Cardiac septum (tissue), 1 donor: ENCODE results near the gene NPW. TPM values are rescaled to one million over a fixed set of nuclear protein-coding genes. Genes with fewer than 3 reads are reported as not detected.

Source experiments
- DNase-seq: peaks from one replicate; pipeline ENCODE4 v3.0.0-alpha.2; 2020; ENCODE audit warnings: low spot score
- intact Hi-C: fragments of 100-400 bp; cut with DNase I; formaldehyde crosslinking; loops from one replicate; pipeline ENCODE4 v1.14.0; 2022
- long read RNA-seq: library from polyadenylated mRNA; unstranded; transcript quantifications from one replicate; pipeline ENCODE4 v2.0.0, GENCODE V29; 2021
- total RNA-seq: library from RNA; stranded (reverse); fragmentation: NEBNext Ultra II Directional; extraction: Animal tissue kit (Norgen Biotek cat#: 25700); gene quantifications from one replicate; pipeline ENCODE4 v1.2.1, GENCODE V29; 2021
- donor health status: DM: no; HTN: no; CAD: no.

The NPW gene
- total RNA-seq = not detected
- long read RNA-seq, partial matches to known transcripts = 0 of 1 reads
- long read RNA-seq, other reads (novel, unspliced or antisense) = 1 of 1 reads

DNA sequence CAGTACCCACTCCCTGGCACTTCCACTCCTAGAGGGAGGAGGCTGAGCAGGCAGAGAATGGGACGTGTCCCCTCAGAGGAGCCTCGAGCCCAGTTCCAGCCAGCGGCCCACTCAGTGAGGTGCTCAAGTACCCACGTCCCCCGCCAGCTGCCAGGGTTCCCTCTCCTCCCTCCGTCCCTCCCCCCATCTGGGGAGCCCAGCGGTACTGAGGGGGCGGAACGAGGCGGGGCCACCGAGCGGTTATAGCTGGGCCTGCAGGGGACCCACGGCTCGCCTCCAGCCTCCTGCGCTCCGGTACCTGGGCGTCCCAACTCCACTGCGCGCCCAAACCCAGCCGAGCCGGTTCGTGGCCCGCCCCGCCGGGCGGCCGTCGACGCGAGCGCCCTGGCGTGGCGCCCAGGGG is at the start of gene NPW:
Gene NPW (plus strand): TSS at position 268 of the 403 bp plus-strand sequence.
- intact Hi-C loops = no loop called here
- DNase-seq = no peak

GRCh38 chr16:1971796-1972489 is 47.6 kb upstream of the NPW start, which contains the start of gene TBL3:
TSS of gene TBL3 (plus strand) at chr16:1972053. CDS start at chr16:1972165, 112 bp downstream.
- peak; percentile 96 for DNase-seq
- intact Hi-C loops = no loop called here

DNA sequence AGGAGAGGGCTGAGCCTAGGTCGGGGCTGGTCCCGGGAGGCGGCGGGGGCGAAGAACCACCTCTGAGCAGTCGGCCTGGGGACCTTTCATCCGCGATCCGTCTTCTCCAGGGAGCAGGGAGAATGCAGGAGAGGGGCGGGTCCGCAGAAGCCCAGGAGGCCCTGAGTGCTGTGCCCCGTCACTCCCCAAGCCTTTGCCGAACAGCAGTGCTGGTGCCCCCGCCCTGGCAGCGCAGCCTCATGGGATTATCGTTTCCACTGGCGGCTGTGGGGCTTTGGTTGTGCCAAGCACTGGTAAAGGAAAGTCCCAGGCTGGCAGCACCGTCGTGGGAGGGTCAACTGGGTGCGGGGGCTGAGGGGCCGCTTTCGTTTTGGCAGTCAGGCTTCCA is 47.1 kb upstream of the NPW start:
- no peak for DNase-seq

GRCh38 chr16:1973461-1974156 is 46.0 kb upstream of the NPW start:
- intact Hi-C loops = no loop called here
- DNase-seq = no peak

More for the DNA sequence above, 47.1 kb upstream of the NPW start:
- intact Hi-C loops = no loop called here

DNA sequence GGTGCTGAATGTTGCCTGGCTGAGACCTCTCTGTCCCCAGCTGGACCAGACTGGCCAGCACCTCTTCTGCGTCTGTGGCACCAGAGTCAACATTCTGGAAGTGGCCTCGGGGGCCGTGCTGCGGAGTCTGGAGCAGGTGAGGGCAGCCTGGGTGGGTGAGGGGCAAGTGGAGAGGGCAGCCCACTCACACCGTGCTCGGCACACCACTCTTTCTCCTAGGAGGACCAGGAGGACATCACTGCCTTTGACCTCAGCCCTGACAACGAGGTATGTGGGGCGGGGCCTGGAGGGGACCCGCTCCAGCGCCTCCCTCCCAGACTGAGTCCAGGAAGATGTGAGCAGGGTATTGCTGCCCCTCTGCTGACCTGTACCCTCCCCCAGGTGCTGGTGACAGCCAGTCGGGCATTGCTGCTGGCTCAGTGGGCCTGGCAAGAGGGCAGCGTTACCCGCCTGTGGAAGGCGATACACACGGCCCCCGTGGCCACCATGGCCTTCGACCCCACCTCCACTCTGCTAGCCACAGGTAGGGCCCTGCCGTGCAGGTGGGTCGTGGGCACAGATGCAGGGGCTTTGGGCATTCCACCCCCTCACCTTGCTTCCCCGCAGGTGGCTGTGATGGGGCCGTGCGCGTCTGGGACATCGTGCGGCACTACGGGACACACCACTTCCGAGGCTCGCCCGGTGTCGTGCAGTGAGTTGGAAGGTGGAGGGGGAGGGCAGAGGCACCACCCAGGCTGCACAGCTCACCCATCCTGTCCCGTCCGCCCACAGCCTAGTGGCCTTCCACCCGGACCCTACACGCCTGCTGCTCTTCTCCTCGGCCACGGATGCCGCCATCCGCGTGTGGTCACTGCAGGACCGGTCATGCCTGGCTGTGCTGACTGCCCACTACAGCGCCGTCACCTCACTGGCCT is 45.2 kb upstream of the NPW start:
- intact Hi-C loops = no loop called here
- no peak for DNase-seq

GRCh38 chr16:1975432-1976215 is 44.0 kb upstream of the NPW start:
- intact Hi-C loops = no loop called here
- no peak for DNase-seq

- DNase-seq = no peak
- intact Hi-C loops = no loop called here
Observed at GRCh38 chr16:1976216-1976520, 43.4 kb upstream of the NPW start.

DNA sequence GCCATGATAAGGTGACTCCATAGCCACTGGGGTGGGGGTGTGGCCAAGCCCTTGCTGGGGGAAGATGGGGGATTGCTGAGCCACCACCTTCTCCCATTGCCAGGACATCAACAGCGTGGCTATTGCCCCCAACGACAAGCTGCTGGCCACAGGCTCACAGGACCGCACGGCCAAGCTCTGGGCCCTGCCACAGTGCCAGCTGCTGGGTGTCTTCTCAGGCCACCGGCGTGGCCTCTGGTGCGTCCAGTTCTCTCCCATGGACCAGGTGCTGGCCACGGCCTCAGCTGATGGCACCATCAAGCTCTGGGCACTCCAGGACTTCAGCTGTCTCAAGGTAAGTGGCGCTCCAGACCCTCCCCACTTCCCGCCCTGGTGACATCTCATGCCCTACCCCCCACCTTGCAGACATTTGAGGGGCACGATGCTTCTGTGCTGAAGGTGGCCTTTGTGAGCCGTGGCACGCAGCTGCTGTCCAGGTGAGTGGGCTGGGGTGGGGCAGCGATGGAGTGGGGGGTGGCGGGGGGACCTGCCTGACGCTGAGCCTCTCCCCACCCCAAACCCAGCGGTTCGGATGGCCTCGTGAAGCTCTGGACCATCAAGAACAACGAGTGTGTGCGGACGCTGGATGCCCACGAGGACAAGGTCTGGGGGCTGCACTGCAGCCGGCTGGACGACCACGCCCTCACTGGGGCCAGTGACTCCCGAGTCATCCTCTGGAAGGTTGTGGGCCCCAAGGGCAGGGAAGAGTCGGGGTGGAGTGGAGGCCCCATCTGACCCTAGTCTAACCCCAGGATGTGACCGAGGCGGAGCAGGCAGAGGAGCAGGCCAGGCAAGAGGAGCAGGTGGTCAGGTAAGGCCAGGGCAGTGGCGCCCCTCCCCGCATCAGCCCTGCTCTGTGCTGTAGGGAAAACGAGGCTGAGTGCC is 42.4 kb upstream of the NPW start:
- intact Hi-C loops = no loop called here
- no peak for DNase-seq

- no peak for DNase-seq
- intact Hi-C loops = no loop called here
Observed at GRCh38 chr16:1977875-1978268, 41.7 kb upstream of the NPW start.

- no peak for DNase-seq
- intact Hi-C loops = no loop called here
Observed at GRCh38 chr16:1978476-1979120, 41.0 kb upstream of the NPW start.

DNA sequence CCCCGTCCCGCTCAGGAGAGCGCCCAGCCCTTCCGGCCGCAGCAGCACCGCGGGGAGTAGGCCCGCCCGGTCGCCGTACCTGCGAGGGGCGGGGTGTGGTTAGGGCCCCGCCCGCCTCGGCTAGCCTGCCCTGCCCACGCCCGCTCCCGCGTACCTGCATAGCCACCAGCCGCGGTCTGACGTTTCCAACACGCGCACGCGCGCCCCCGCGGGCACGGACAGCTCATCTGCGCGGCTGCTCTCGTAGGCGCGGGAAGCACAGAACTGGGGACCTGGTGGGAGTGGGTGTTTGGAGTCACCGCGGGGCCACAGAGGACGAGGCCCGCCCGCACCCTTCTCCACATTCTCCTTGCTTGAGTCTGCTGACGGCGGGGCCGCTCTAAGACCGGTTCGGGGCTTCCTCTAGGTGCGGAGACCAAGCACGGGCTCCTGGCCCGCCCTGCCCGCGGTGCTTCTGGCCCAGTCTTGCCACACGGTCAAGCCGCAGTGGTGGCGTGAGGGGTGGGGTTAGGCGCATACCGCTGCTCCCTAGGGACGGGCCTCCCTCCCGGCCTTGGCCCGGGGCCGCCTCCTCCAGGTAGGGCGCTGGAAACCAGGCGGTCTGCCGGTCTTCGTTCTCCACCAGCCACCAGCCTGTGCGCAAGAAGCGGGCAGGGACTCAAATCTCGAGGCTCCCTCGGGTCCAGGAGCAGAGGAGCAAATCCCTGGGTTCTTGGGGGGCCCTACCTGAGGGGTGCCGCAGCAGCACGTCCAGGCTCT is 40.1 kb upstream of the NPW start:
- intact Hi-C loops = no loop called here
- DNase-seq = no peak

- intact Hi-C loops = no loop called here
- no peak for DNase-seq
Observed at GRCh38 chr16:1980030-1980769, 39.4 kb upstream of the NPW start.

DNA sequence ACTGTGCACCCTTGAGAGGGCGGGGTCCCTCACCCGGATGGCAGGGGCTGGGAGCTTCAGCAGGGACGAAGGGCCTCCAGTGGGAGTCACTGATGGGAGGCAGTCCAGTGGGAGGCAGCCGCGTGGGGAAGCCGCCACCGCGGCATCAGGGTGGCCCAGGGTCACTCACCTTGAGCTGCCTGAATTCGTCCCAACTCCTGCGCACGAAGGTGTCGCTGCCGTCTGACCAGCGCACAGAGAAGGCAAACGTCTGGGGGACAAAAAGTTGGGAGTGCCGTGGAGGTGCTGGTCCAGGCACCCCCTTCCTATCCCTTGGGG is 38.9 kb upstream of the NPW start:
- DNase-seq = no peak
- intact Hi-C loops = no loop called here

DNA sequence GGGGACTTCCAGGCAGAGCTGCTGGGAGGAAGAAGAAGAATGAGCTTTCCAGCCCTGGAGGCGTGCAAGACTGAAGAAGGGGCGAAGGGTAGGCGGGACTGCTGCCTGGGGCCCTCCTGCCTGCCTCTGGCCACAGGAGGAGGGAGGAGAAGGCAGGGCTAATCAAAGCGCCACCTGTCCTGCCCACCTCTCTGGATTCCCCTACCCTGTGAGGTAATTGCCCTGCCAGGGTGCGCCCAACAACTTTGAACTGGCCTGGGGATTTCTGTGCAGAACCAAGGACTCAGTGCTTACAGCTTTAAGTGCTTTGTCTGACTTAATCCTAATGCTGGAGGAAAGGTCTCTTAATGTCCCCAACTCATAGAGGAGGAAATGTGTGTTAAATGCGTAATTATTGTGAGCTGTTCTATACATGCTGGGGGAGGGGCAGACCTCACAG is 38.2 kb upstream of the NPW start, which contains the start of gene NOXO1:
Gene NOXO1 (minus strand): TSS at position 72 of the 439 bp plus-strand sequence. CDS start 290 bp downstream, outside the sequence.
- intact Hi-C loops = no loop called here
- no peak for DNase-seq

DNA sequence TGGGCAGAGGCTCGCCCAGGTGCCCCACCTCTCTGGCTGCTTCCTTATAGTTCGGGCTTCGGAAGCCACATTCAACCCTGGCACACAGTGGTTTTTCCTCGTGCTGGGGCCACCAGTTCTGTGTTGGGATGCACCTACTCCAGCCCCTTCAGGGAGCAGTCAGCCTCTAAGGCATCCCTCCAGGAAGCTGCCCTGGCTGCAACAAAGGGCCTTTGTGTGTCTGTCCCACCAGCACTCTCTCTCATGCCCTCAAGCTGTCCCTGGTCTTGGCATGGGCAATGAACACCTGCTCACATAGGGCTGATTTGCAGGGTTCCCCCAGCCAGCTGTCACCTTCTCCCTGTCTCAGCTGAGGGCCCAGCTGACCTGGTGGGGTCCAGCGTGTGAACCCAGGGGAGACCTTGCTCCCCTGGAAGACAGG is 37.6 kb upstream of the NPW start:
- DNase-seq = no peak
- intact Hi-C loops = no loop called here

DNA sequence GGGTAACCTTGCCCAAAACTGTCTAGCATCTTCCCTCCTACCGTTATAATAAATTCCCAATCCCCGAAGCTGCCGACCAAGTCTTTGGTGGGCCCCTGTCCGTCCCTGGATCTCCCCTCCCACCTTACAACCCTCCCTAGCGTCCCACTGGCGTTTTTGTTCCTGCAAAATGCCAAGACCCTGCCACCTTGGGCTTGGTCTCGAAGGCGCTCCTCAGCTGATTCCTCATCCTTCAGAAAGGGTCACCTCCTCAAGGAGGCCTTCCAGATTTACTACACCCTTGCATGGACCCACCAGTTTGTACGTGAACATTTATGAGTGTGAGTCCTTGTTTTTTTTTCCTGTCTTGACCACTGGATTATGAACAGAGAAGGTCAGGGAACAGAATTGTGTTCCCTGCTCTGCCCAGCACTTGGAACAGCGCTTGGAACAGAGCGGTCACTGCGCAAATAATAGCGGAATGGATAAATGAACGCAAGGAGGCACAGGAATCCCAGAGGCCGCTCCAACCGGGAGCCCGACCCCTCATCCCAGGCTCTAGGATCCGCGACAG is 36.5 kb upstream of the NPW start:
- intact Hi-C loops = no loop called here
- no peak for DNase-seq
